Stomach (tissue), 9 donors: Measurements from ENCODE around the gene PCNT. TPM values are rescaled to one million over a fixed set of nuclear protein-coding genes. Genes with fewer than 3 reads are reported as not detected.
A peak's percentile ranks its signal among the peaks of the same experiment; 100 is the strongest.

Source experiments
- DNase-seq, 2 donors: peaks; one replicate each; pipeline versions ENCODE4 v3.0.0 to v3.0.0-alpha.2; 2013 to 2019
- H3K27ac ChIP-seq, 5 donors: fragments of 200-600 bp in 4 of 5; sonication (generic) in 4 of 5; one replicate each; pipeline ENCODE4 v1.5.1; 2013 to 2019; ENCODE audit warnings: mild to moderate bottlenecking in 1 of 5, moderate library complexity in 1 of 5
- H3K27me3 ChIP-seq, 3 donors: fragments of 200-600 bp; sonication (generic); one replicate each; pipeline ENCODE4 v1.5.1; 2017 to 2019; ENCODE audit warnings: mixed run types in 1 of 3
- H3K36me3 ChIP-seq, 4 donors: fragments of 200-600 bp; sonication (generic); 1 replicate in 3 of 4; 2 replicates in 1 of 4; pipeline ENCODE4 v1.5.1; 2016 to 2019
- H3K4me1 ChIP-seq, 4 donors: fragments of 200-600 bp; sonication (generic); one replicate each; pipeline ENCODE4 v1.5.1; 2016 to 2019
- H3K4me3 ChIP-seq, 4 donors: fragments of 200-600 bp; sonication (generic) in 3 of 4; one replicate each; pipeline ENCODE4 v1.5.1; 2016 to 2019; ENCODE audit warnings: mild to moderate bottlenecking in 1 of 4
- H3K9me3 ChIP-seq, 4 donors: fragments of 200-600 bp; sonication (generic); one replicate each; pipeline ENCODE4 v1.5.1; 2016 to 2019
- CTCF ChIP-seq, 7 experiments: fragments of 450-650 bp in 4 of 7; fragments of 200-600 bp in 3 of 7; sonication (generic) in 3 of 7; IDR thresholded peaks; one replicate each; pipeline ENCODE4 v1.5.1; 2016 to 2019; ENCODE audit warnings: antibody characterized with exemption in 7 of 7, control low read depth in 2 of 7, mild to moderate bottlenecking in 1 of 7
- EP300 ChIP-seq: sonication (generic); formaldehyde crosslinking; IDR thresholded peaks from one replicate; pipeline ENCODE4 v1.6.1; 2017; ENCODE audit warnings: antibody characterized with exemption
- POLR2A ChIP-seq, 4 donors: fragments of 450-650 bp; IDR thresholded peaks; one replicate each; pipeline ENCODE4 v1.6.1; 2016; ENCODE audit warnings: antibody characterized with exemption in 4 of 4, control low read depth in 2 of 4, mild to moderate bottlenecking in 1 of 4, moderate library complexity in 1 of 4
- POLR2AphosphoS5 ChIP-seq, 3 donors: sonication (generic); formaldehyde crosslinking; IDR thresholded peaks; one replicate each; pipeline ENCODE4 v1.6.1; 2016; ENCODE audit warnings: antibody characterized with exemption in 3 of 3
- WGBS, 5 donors: extraction: QIAGEN DNeasy Blood & Tissue Kit in 3 of 5; methylation state at CpG; one replicate each; pipeline versions ENCODE4 v1.1.5 to v1.1.7; 2013 to 2018; 5-methylcytosine and 5-hydroxymethylcytosine counted together
- intact Hi-C: fragments of 100-400 bp; cut with DNase I; formaldehyde crosslinking; loops from one replicate; pipeline ENCODE4 v1.15.1; 2023; ENCODE audit warnings: low total_unique reads
- polyA plus RNA-seq, 3 donors: library from polyadenylated mRNA; stranded (reverse); fragments of 200-250 nt; gene quantifications; one replicate each; pipeline ENCODE4 v1.2.3, GENCODE V29; 2013
- total RNA-seq, 5 donors: library from RNA; depleted of rRNA; stranded (reverse); fragments of >200 nt; gene quantifications; one replicate each; pipeline versions ENCODE4 v1.1.0 to v1.2.3, GENCODE V29; 2014 to 2016
- donor health status: healthy with polysubstance abuse.
- donor health status: Bipolar disorder and iron deficiency.
- donor health status: healthy.

PCNT gene
- total and polyA plus RNA-seq, 8 donors, result 4.7 to 133 (median 38.4) TPM

GRCh38 chr21:46361935-46362334 is 38.0 kb downstream of the PCNT start:
- Histone ChIP-seq H3K27ac (no peak overlapping the region), H3K4me3 (no peak overlapping the region), H3K4me1 (no peaks in the 10 kb centered on the region), H3K27me3 (no peaks in the 10 kb centered on the region), H3K36me3 (peaks cover 46 to 95% (median 94%) of the 10 kb centered on the region in 4 donors), H3K9me3 (no peaks in the 10 kb centered on the region)
- intact Hi-C loops, result no loop called here
- TF ChIP-seq EP300 (no peak), CTCF (IDR thresholded peaks at IDR 0.05) (no peak), POLR2A (IDR thresholded peaks at IDR 0.05) (no peak), POLR2AphosphoS5 (IDR thresholded peaks at IDR 0.05) (no peak)
- DNase-seq, result peak in 1 of 2 donors; percentile 21
- WGBS, 5 donors, result 77 to 86% (median 85%) methylated on average over 10 of the region's 10 CpGs

- TF ChIP-seq POLR2AphosphoS5 (IDR thresholded peaks at IDR 0.05) (no peak), CTCF (IDR thresholded peaks at IDR 0.05) (no peak), POLR2A (IDR thresholded peaks at IDR 0.05) (no peak), EP300 (no peak)
- DNase-seq, result no peak
Measured at GRCh38 chr21:46362946-46363345, 39.0 kb downstream of the PCNT start.

GRCh38 chr21:46363698-46364097 is 39.7 kb downstream of the PCNT start:
- no peaks in the 10 kb centered on the region for H3K9me3 ChIP-seq
- peaks cover 37 to 95% (median 93%) of the 10 kb centered on the region in 4 donors for H3K36me3 ChIP-seq
- WGBS, 5 donors, result 90 to 95% (median 93%) methylated on average over 16 of the region's 16 CpGs
- no peaks in the 10 kb centered on the region for H3K27me3 ChIP-seq
- no peaks in the 10 kb centered on the region for H3K4me1 ChIP-seq
- intact Hi-C loops, result no loop called here
- no peak overlapping the region for H3K27ac ChIP-seq
- DNase-seq, result no peak
- TF ChIP-seq POLR2AphosphoS5 (IDR thresholded peaks at IDR 0.05) (no peak), CTCF (IDR thresholded peaks at IDR 0.05) (no peak), POLR2A (IDR thresholded peaks at IDR 0.05) (no peak), EP300 (no peak)
- H3K4me3 ChIP-seq, result no peak overlapping the region

More at GRCh38 chr21:46362946-46363345, 39.0 kb downstream of the PCNT start:
- 89 to 95% (median 92%) methylated on average over 12 to 15 of the region's 15 CpGs for WGBS, 5 donors
- H3K27ac ChIP-seq, result no peak overlapping the region
- H3K27me3 ChIP-seq, result no peaks in the 10 kb centered on the region
- H3K4me1 ChIP-seq, result no peaks in the 10 kb centered on the region
- intact Hi-C loops, result no loop called here
- H3K9me3 ChIP-seq, result no peaks in the 10 kb centered on the region
- H3K4me3 ChIP-seq, result no peak overlapping the region
- H3K36me3 ChIP-seq, result peaks cover 40 to 95% (median 94%) of the 10 kb centered on the region in 4 donors

DNA sequence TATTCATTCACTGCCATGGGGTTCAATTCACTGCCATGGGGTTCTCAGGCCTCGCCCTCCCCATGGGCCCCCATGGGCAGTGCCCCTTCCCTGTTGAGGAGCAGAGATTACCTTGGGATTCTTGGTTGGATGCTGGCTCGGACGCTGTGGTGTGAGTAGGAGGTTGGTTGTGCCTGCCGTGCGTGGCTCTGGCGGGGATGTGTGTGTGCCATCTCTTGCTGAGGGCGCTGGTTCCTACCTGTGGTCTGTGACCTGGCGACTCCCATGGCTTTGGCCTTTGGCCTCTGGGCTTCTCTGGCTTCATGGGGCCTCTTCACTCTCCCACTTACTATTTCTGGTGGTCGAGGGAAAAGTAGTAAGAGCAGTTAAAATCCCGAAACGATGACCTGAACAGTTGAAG is 42.1 kb downstream of the PCNT start:
- Histone ChIP-seq H3K4me3 (no peak overlapping the region), H3K36me3 (peaks cover 37 to 90% (median 81%) of the 10 kb centered on the region in 4 donors), H3K4me1 (no peaks in the 10 kb centered on the region), H3K27ac (no peak overlapping the region), H3K9me3 (no peaks in the 10 kb centered on the region), H3K27me3 (no peaks in the 10 kb centered on the region)
- WGBS, 5 donors, result 88 to 97% (median 95%) methylated on average over 8 to 11 of the region's 11 CpGs
- DNase-seq, result no peak
- TF ChIP-seq POLR2AphosphoS5 (IDR thresholded peaks at IDR 0.05) (no peak), CTCF (IDR thresholded peaks at IDR 0.05) (no peak), POLR2A (IDR thresholded peaks at IDR 0.05) (no peak), EP300 (no peak)
- intact Hi-C loops, result no loop called here
